HepG2 (cell line): Measurements from ENCODE around the gene PLXNA4.

Experiments used
- ATF7-NPFF ChIP-seq: sonication (generic); formaldehyde crosslinking; IDR thresholded peaks from 2 replicates; pipeline ENCODE4 v1.8.1; 2023; ENCODE audit warnings: mild to moderate bottlenecking, low read depth, missing genetic modification reagents, moderate library complexity
- CEBPB ChIP-seq: IDR thresholded peaks from 2 replicates; pipeline ENCODE4 v1.6.1; 2011; ENCODE audit warnings: low read depth, low read length, improper control_type of control experiment, borderline replicate concordance
- SRF ChIP-seq: IDR thresholded peaks from 2 replicates; pipeline ENCODE4 v1.6.1; 2011; ENCODE audit warnings: mild to moderate bottlenecking, low read depth, low read length, moderate library complexity
- ZBTB7A ChIP-seq: sonication (generic); formaldehyde crosslinking; IDR thresholded peaks from 2 replicates; pipeline ENCODE4 v1.8.0; 2022; ENCODE audit warnings: mild to moderate bottlenecking, missing genetic modification reagents
- TF ChIP-seq, protein P1 (sequence below): sonication (generic); formaldehyde crosslinking; IDR thresholded peaks from 2 replicates; pipeline ENCODE4 v1.5.0; 2020; ENCODE audit warnings: mild to moderate bottlenecking, missing genetic modification reagents, moderate library complexity
- TF ChIP-seq, protein P2 (sequence below): sonication (generic); formaldehyde crosslinking; IDR thresholded peaks from 2 replicates; pipeline ENCODE4 v1.4.0; 2020; ENCODE audit warnings: missing genetic modification reagents
- TF ChIP-seq, protein P3 (sequence below): sonication (generic); formaldehyde crosslinking; IDR thresholded peaks from 2 replicates; pipeline ENCODE4 v1.9.0; 2021; ENCODE audit warnings: missing genetic modification reagents, borderline replicate concordance
- TF ChIP-seq, protein P4 (sequence below), 2 experiments: sonication (generic) in 1 of 2; formaldehyde crosslinking in 1 of 2; IDR thresholded peaks; 2 replicates each; pipeline versions ENCODE4 v1.5.1 to v1.6.1; 2011 to 2020; ENCODE audit warnings: borderline replicate concordance in 1 of 2, low read depth in 1 of 2, low read length in 1 of 2, mild to moderate bottlenecking in 1 of 2, missing genetic modification reagents in 1 of 2, moderate library complexity in 1 of 2
- TF ChIP-seq, protein P5 (sequence below): sonication (generic); formaldehyde crosslinking; IDR thresholded peaks from 2 replicates; pipeline ENCODE4 v1.4.0; 2020; ENCODE audit warnings: mild to moderate bottlenecking, missing genetic modification reagents

DNA sequence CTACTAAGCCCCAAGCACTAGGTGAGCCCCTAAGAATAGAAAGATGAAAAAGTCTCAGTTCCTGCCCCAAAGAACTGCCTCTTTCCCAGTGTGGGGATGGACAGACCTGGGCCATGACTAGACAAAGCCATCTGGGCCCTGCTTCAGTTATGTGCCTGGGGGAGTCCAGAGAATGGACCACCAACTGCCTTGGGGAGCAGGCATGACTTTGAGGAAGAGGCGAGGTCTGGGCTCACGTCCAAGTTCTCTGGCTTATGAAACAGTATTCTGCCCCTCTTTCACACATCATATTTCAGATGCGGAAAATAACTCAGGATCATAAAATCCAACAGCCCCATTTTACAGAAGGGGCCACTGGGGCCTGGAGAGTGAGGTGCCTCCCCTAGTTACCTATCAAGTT is 80.3 kb downstream of the PLXNA4 start:
- TF ChIP-seq ZBTB7A (CRISPR knock-in tag): no peak
- TF ChIP-seq CEBPB: no peak
- TF ChIP-seq, protein P1, sequence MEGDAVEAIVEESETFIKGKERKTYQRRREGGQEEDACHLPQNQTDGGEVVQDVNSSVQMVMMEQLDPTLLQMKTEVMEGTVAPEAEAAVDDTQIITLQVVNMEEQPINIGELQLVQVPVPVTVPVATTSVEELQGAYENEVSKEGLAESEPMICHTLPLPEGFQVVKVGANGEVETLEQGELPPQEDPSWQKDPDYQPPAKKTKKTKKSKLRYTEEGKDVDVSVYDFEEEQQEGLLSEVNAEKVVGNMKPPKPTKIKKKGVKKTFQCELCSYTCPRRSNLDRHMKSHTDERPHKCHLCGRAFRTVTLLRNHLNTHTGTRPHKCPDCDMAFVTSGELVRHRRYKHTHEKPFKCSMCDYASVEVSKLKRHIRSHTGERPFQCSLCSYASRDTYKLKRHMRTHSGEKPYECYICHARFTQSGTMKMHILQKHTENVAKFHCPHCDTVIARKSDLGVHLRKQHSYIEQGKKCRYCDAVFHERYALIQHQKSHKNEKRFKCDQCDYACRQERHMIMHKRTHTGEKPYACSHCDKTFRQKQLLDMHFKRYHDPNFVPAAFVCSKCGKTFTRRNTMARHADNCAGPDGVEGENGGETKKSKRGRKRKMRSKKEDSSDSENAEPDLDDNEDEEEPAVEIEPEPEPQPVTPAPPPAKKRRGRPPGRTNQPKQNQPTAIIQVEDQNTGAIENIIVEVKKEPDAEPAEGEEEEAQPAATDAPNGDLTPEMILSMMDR (CRISPR knock-in tag): no peak
- TF ChIP-seq, protein P2, sequence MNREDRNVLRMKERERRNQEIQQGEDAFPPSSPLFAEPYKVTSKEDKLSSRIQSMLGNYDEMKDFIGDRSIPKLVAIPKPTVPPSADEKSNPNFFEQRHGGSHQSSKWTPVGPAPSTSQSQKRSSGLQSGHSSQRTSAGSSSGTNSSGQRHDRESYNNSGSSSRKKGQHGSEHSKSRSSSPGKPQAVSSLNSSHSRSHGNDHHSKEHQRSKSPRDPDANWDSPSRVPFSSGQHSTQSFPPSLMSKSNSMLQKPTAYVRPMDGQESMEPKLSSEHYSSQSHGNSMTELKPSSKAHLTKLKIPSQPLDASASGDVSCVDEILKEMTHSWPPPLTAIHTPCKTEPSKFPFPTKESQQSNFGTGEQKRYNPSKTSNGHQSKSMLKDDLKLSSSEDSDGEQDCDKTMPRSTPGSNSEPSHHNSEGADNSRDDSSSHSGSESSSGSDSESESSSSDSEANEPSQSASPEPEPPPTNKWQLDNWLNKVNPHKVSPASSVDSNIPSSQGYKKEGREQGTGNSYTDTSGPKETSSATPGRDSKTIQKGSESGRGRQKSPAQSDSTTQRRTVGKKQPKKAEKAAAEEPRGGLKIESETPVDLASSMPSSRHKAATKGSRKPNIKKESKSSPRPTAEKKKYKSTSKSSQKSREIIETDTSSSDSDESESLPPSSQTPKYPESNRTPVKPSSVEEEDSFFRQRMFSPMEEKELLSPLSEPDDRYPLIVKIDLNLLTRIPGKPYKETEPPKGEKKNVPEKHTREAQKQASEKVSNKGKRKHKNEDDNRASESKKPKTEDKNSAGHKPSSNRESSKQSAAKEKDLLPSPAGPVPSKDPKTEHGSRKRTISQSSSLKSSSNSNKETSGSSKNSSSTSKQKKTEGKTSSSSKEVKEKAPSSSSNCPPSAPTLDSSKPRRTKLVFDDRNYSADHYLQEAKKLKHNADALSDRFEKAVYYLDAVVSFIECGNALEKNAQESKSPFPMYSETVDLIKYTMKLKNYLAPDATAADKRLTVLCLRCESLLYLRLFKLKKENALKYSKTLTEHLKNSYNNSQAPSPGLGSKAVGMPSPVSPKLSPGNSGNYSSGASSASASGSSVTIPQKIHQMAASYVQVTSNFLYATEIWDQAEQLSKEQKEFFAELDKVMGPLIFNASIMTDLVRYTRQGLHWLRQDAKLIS (CRISPR knock-in tag): no peak
- TF ChIP-seq, protein P3, sequence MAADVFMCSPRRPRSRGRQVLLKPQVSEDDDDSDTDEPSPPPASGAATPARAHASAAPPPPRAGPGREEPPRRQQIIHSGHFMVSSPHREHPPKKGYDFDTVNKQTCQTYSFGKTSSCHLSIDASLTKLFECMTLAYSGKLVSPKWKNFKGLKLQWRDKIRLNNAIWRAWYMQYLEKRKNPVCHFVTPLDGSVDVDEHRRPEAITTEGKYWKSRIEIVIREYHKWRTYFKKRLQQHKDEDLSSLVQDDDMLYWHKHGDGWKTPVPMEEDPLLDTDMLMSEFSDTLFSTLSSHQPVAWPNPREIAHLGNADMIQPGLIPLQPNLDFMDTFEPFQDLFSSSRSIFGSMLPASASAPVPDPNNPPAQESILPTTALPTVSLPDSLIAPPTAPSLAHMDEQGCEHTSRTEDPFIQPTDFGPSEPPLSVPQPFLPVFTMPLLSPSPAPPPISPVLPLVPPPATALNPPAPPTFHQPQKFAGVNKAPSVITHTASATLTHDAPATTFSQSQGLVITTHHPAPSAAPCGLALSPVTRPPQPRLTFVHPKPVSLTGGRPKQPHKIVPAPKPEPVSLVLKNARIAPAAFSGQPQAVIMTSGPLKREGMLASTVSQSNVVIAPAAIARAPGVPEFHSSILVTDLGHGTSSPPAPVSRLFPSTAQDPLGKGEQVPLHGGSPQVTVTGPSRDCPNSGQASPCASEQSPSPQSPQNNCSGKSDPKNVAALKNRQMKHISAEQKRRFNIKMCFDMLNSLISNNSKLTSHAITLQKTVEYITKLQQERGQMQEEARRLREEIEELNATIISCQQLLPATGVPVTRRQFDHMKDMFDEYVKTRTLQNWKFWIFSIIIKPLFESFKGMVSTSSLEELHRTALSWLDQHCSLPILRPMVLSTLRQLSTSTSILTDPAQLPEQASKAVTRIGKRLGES: no peak
- TF ChIP-seq, protein P4, sequence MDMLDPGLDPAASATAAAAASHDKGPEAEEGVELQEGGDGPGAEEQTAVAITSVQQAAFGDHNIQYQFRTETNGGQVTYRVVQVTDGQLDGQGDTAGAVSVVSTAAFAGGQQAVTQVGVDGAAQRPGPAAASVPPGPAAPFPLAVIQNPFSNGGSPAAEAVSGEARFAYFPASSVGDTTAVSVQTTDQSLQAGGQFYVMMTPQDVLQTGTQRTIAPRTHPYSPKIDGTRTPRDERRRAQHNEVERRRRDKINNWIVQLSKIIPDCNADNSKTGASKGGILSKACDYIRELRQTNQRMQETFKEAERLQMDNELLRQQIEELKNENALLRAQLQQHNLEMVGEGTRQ (IDR thresholded peaks at IDR 0.05; ENCODE audit: low read depth, low read length): no peak
- TF ChIP-seq, protein P4 (CRISPR knock-in tag; IDR thresholded peaks at IDR 0.05; ENCODE audit: borderline replicate concordance): no peak
- TF ChIP-seq, protein P5, sequence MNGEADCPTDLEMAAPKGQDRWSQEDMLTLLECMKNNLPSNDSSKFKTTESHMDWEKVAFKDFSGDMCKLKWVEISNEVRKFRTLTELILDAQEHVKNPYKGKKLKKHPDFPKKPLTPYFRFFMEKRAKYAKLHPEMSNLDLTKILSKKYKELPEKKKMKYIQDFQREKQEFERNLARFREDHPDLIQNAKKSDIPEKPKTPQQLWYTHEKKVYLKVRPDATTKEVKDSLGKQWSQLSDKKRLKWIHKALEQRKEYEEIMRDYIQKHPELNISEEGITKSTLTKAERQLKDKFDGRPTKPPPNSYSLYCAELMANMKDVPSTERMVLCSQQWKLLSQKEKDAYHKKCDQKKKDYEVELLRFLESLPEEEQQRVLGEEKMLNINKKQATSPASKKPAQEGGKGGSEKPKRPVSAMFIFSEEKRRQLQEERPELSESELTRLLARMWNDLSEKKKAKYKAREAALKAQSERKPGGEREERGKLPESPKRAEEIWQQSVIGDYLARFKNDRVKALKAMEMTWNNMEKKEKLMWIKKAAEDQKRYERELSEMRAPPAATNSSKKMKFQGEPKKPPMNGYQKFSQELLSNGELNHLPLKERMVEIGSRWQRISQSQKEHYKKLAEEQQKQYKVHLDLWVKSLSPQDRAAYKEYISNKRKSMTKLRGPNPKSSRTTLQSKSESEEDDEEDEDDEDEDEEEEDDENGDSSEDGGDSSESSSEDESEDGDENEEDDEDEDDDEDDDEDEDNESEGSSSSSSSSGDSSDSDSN (CRISPR knock-in tag): no peak
- TF ChIP-seq SRF: no peak
- TF ChIP-seq ATF7-NPFF (CRISPR knock-in tag): no peak
